ENCODE results near the gene ESPNL.
A peak's percentile ranks its signal among the peaks of the same experiment; 100 is the strongest.

The ESPNL gene

GRCh38 chr2:238130696-238131628, 30.8 kb downstream of the ESPNL start:
- no peak for DNase-seq

GRCh38 chr2:238131761-238132462, 31.8 kb downstream of the ESPNL start:
- no peak for DNase-seq

- DNase-seq, result no peak
Observed at GRCh38 chr2:238132463-238133450, 32.6 kb downstream of the ESPNL start.

- no peak for DNase-seq
Observed at GRCh38 chr2:238133499-238134392, 33.6 kb downstream of the ESPNL start.

GRCh38 chr2:238134393-238134785, 34.2 kb downstream of the ESPNL start:
- DNase-seq, result no peak

- DNase-seq, result no peak
Observed at GRCh38 chr2:238135601-238136150, 35.5 kb downstream of the ESPNL start.

GRCh38 chr2:238136820-238137537, 36.8 kb downstream of the ESPNL start:
- DNase-seq, result no peak

- DNase-seq, result no peak
Observed at GRCh38 chr2:238137885-238138284, 37.7 kb downstream of the ESPNL start.

GRCh38 chr2:238138331-238139195, 38.4 kb downstream of the ESPNL start, which contains the start of gene KLHL30:
Gene KLHL30, plus strand, starts transcription at chr2:238138668. Its CDS starts 2,087 bp downstream, at chr2:238140755.
- no peak for DNase-seq

- DNase-seq, result peak; percentile 22
Observed at GRCh38 chr2:238139196-238140039, 39.3 kb downstream of the ESPNL start.

GRCh38 chr2:238140040-238140439, 39.9 kb downstream of the ESPNL start:
- DNase-seq, result no peak

- no peak for DNase-seq
Observed at GRCh38 chr2:238140721-238141540, 40.8 kb downstream of the ESPNL start.

GRCh38 chr2:238141541-238142318, 41.6 kb downstream of the ESPNL start:
- DNase-seq, result no peak

GRCh38 chr2:238142382-238143205, 42.5 kb downstream of the ESPNL start:
- no peak for DNase-seq

- DNase-seq, result no peak
Observed at GRCh38 chr2:238143239-238143951, 43.3 kb downstream of the ESPNL start.

Data from T-helper 9 cell (primary cell).